Measurements from ENCODE around the gene LRBA.

Gene LRBA

DNA sequence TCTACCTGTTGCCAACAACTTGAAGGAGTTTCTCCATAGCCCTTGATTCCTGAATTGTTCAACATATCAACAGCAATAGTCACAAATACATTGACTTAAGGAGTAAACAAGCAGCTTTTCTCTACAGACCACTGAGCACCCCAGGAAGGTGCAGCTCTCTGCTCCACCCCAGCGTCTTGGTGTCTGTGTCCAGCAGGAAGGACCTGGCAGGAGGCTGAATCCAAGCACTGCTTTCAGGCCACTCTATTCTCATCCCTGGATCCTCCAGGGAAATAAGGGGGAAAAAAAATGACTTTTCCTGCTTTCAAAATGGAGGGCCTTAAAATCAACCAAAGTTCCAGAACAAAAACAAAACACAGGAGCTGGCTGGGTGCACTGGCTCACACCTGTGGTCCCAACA is 593.5 kb downstream of the LRBA start:
- Histone ChIP-seq H3K9me3 (ENCODE audit: control insufficient read depth in 1 of 2, low read length in 2 of 2) (no peaks in the 10 kb centered on the region), H3K9ac (ENCODE audit: low read depth in 1 of 2, low read length in 2 of 2) (no peak overlapping the region), H3K27me3 (ENCODE audit: control insufficient read depth in 1 of 2, insufficient read depth in 2 of 2, low read length in 2 of 2) (no peaks in the 10 kb centered on the region), H3K27ac (ENCODE audit: low read depth, low read length) (no peak overlapping the region), H3K36me3 (ENCODE audit: control insufficient read depth in 1 of 2, insufficient read depth in 2 of 2, low read length in 2 of 2) (peaks cover 3 to 8% of the 10 kb centered on the region in 2 donors), H3K4me3 (ENCODE audit: low read depth in 1 of 2, low read length in 2 of 2) (no peak overlapping the region), H3K4me1 (ENCODE audit: control insufficient read depth in 1 of 2, insufficient read depth in 2 of 2, low read length in 2 of 2) (no peaks in the 10 kb centered on the region)

DNA sequence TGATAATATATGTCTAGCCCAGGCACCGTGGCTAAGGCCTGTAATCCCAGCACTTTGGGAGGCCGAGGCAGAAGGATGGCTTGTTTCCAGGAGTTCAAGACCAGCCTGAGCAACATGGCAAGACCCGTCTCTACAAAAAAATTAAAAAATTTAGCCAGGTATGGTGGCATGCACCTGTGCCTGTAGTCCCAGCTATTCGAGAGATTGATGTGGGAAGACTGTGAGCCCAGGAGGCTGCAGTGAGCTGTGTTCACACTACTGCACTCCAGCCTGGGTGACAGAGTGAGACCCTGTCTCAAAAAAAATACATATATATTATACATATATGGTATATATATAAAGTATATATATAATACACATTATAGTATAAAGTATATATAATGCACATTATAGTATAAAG is 595.1 kb downstream of the LRBA start:
- Histone ChIP-seq H3K36me3 (ENCODE audit: control insufficient read depth in 1 of 2, insufficient read depth in 2 of 2, low read length in 2 of 2) (peaks cover 3 to 8% of the 10 kb centered on the region in 2 donors), H3K4me1 (ENCODE audit: control insufficient read depth in 1 of 2, insufficient read depth in 2 of 2, low read length in 2 of 2) (no peaks in the 10 kb centered on the region), H3K27ac (ENCODE audit: low read depth, low read length) (no peak overlapping the region), H3K9ac (ENCODE audit: low read depth in 1 of 2, low read length in 2 of 2) (no peak overlapping the region), H3K9me3 (ENCODE audit: control insufficient read depth in 1 of 2, low read length in 2 of 2) (no peaks in the 10 kb centered on the region), H3K27me3 (ENCODE audit: control insufficient read depth in 1 of 2, insufficient read depth in 2 of 2, low read length in 2 of 2) (no peaks in the 10 kb centered on the region), H3K4me3 (ENCODE audit: low read depth in 1 of 2, low read length in 2 of 2) (no peak overlapping the region)

DNA sequence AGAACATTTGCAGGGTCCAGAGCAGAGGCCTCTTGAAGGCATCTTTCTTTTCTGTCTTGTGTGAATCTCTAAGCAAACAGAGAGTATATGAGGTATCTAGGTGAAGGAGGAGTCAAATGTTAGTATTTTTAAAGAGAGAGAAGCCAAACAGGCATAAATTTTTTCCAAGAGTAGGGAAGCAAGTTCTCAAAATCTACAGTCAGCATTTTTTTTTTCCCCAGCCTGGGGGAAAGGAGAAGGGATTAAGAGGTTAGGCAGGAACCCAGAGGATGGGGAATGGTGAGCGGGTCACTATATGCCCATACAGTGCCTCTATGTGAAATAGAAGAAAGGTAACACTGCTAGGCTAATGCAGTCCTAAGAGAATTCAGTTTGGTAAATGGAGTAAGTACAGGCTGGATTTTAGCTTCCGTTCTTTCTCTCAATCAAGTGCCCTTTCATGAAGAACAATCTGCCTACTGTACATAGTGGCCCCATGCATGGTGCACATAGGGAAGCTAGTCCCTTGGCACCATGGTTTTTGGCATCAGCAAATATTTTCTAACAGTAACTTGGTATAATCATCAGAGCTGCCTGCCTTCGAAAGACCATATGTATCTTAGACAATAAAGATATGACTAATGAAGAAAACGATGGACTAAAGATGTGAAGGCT is 596.2 kb downstream of the LRBA start:
- no peak overlapping the region for H3K27ac ChIP-seq (ENCODE audit: low read depth, low read length)
- H3K36me3 ChIP-seq (ENCODE audit: control insufficient read depth in 1 of 2, insufficient read depth in 2 of 2, low read length in 2 of 2) = peaks cover 0 to 8% of the 10 kb centered on the region in 2 donors

DNA sequence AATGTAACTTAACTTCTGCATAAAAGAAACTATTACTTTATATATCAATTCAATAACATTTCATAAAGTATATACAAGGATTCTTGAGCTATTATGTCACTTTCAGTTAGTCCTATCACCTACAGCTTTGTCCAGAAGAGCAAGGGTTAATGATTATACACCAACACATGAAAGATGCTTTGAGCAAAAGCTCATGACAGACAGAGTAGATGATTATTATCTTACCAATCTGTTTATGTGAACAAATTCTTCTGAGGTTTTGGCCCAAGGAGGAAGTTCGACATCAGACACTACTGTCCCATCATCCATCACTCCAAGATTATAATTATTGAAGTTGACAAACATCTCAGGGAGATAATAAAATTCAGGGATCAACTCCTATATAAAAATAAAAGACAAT is 599.9 kb downstream of the LRBA start:
- no peaks in the 10 kb centered on the region for H3K27me3 ChIP-seq (ENCODE audit: control insufficient read depth in 1 of 2, insufficient read depth in 2 of 2, low read length in 2 of 2)
- H3K9ac ChIP-seq (ENCODE audit: low read depth in 1 of 2, low read length in 2 of 2) = no peak overlapping the region
- H3K4me1 ChIP-seq (ENCODE audit: control insufficient read depth in 1 of 2, insufficient read depth in 2 of 2, low read length in 2 of 2) = peaks cover 7 to 12% of the 10 kb centered on the region in 2 donors
- H3K36me3 ChIP-seq (ENCODE audit: control insufficient read depth in 1 of 2, insufficient read depth in 2 of 2, low read length in 2 of 2) = no peaks in the 10 kb centered on the region
- no peaks in the 10 kb centered on the region for H3K9me3 ChIP-seq (ENCODE audit: control insufficient read depth in 1 of 2, low read length in 2 of 2)
- H3K4me3 ChIP-seq (ENCODE audit: low read depth in 1 of 2, low read length in 2 of 2) = no peak overlapping the region
- H3K27ac ChIP-seq (ENCODE audit: low read depth, low read length) = no peak overlapping the region

More for the DNA sequence above, 596.2 kb downstream of the LRBA start:
- no peaks in the 10 kb centered on the region for H3K27me3 ChIP-seq (ENCODE audit: control insufficient read depth in 1 of 2, insufficient read depth in 2 of 2, low read length in 2 of 2)
- no peak overlapping the region for H3K4me3 ChIP-seq (ENCODE audit: low read depth in 1 of 2, low read length in 2 of 2)
- no peak overlapping the region for H3K9ac ChIP-seq (ENCODE audit: low read depth in 1 of 2, low read length in 2 of 2)
- H3K9me3 ChIP-seq (ENCODE audit: control insufficient read depth in 1 of 2, low read length in 2 of 2) = no peaks in the 10 kb centered on the region
- no peaks in the 10 kb centered on the region for H3K4me1 ChIP-seq (ENCODE audit: control insufficient read depth in 1 of 2, insufficient read depth in 2 of 2, low read length in 2 of 2)

DNA sequence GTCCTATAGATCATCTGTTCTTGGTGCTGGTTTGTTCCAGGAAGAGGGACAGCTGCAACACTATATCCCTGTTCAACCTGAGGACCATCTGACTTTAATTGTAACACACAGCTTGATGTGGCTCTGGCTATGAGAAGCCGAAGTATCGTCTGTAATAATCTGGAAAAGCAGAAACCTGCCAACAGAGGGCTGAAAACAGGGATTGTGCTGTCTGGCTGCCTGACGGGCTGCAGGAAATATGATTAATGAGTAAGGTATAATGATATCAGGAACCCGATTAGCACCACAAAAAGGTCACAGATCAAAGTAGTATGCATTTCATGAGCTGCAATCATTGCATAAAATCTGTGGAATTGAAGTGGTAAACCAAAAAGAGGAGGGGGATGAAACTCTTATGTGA is 603.6 kb downstream of the LRBA start:
- H3K9ac ChIP-seq (ENCODE audit: low read depth in 1 of 2, low read length in 2 of 2) = no peak overlapping the region
- H3K4me1 ChIP-seq (ENCODE audit: control insufficient read depth in 1 of 2, insufficient read depth in 2 of 2, low read length in 2 of 2) = peaks cover 7 to 12% of the 10 kb centered on the region in 2 donors
- H3K36me3 ChIP-seq (ENCODE audit: control insufficient read depth in 1 of 2, insufficient read depth in 2 of 2, low read length in 2 of 2) = no peaks in the 10 kb centered on the region
- no peaks in the 10 kb centered on the region for H3K27me3 ChIP-seq (ENCODE audit: control insufficient read depth in 1 of 2, insufficient read depth in 2 of 2, low read length in 2 of 2)
- no peaks in the 10 kb centered on the region for H3K9me3 ChIP-seq (ENCODE audit: control insufficient read depth in 1 of 2, low read length in 2 of 2)
- no peak overlapping the region for H3K27ac ChIP-seq (ENCODE audit: low read depth, low read length)
- no peak overlapping the region for H3K4me3 ChIP-seq (ENCODE audit: low read depth in 1 of 2, low read length in 2 of 2)

DNA sequence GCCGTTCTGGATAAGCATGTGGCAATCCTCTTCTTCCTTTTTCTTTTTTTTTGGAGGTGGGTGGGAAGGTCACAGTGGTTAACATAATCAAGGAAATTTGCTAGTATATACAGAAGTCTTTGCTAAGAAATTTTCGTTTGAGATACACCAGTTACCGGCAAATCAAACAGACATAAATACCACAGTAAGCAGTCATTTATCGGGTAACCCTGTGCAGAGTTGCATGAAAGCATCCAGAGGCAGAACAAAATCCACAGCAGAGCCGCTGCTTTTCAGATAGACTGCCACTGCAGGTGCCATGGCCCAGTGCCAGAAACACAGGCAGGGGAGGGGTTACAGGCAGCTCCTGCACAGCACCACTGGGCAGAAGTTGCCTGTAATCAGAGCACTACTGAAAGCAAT is 612.2 kb downstream of the LRBA start:
- Histone ChIP-seq H3K4me1 (ENCODE audit: control insufficient read depth in 1 of 2, insufficient read depth in 2 of 2, low read length in 2 of 2) (peaks cover 6% of the 10 kb centered on the region in 2 donors), H3K36me3 (ENCODE audit: control insufficient read depth in 1 of 2, insufficient read depth in 2 of 2, low read length in 2 of 2) (no peaks in the 10 kb centered on the region), H3K9me3 (ENCODE audit: control insufficient read depth in 1 of 2, low read length in 2 of 2) (no peaks in the 10 kb centered on the region), H3K27me3 (ENCODE audit: control insufficient read depth in 1 of 2, insufficient read depth in 2 of 2, low read length in 2 of 2) (no peaks in the 10 kb centered on the region), H3K9ac (ENCODE audit: low read depth in 1 of 2, low read length in 2 of 2) (no peak overlapping the region), H3K27ac (ENCODE audit: low read depth, low read length) (no peak overlapping the region), H3K4me3 (ENCODE audit: low read depth in 1 of 2, low read length in 2 of 2) (no peak overlapping the region)

DNA sequence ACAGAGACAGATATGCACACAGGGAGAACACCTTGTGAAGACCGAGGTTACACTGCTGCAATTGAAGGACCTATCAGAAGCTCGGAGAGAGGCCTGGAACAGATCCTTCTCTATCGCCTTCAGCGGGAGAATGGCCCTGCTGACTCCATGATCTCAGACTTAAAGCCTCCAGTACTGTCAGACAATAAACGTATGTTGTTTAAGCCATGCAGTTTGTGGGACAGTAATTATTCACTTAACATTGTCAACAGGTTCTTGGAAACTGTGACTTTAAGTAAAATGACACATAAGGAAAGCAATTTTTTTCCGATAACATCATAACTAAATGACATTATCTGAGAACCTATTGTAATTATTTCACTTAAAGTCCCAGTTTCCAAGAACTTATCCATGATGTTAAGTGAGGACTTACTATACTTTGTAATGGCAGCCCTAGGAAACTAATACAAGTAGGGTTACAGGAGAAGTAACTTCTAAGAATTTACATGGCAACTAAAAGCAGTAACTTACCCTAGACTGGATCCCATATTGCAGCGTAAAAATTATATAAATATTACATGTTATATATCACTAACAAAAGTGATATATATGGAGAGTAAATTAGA is 613.9 kb downstream of the LRBA start:
- H3K4me3 ChIP-seq (ENCODE audit: low read depth in 1 of 2, low read length in 2 of 2) = no peak overlapping the region
- peaks cover 6% of the 10 kb centered on the region in 2 donors for H3K4me1 ChIP-seq (ENCODE audit: control insufficient read depth in 1 of 2, insufficient read depth in 2 of 2, low read length in 2 of 2)
- H3K27ac ChIP-seq (ENCODE audit: low read depth, low read length) = no peak overlapping the region
- H3K9me3 ChIP-seq (ENCODE audit: control insufficient read depth in 1 of 2, low read length in 2 of 2) = no peaks in the 10 kb centered on the region
- H3K27me3 ChIP-seq (ENCODE audit: control insufficient read depth in 1 of 2, insufficient read depth in 2 of 2, low read length in 2 of 2) = no peaks in the 10 kb centered on the region
- H3K9ac ChIP-seq (ENCODE audit: low read depth in 1 of 2, low read length in 2 of 2) = no peak overlapping the region
- H3K36me3 ChIP-seq (ENCODE audit: control insufficient read depth in 1 of 2, insufficient read depth in 2 of 2, low read length in 2 of 2) = no peaks in the 10 kb centered on the region

DNA sequence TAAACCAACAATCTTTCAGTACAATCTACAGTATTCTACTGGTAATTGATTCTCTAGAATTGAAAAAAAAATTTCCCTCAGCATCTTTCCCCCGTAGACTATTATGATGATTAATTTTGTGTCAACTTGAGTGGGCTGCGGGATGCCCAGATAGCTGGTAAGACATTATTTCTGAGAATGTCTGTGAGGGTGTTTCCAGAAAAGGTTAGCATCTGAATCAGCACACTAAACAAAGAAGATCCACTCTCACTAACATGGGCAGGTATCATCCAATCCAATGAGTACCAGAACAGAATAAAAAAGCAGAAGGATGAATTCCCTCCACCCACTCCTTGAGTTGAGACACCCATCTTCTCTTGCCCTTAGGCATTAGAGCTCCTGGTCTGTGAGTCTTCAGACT is 619.2 kb downstream of the LRBA start:
- no peak overlapping the region for H3K9ac ChIP-seq (ENCODE audit: low read depth in 1 of 2, low read length in 2 of 2)
- peaks cover 0 to 4% of the 10 kb centered on the region in 2 donors for H3K9me3 ChIP-seq (ENCODE audit: control insufficient read depth in 1 of 2, low read length in 2 of 2)
- H3K36me3 ChIP-seq (ENCODE audit: control insufficient read depth in 1 of 2, insufficient read depth in 2 of 2, low read length in 2 of 2) = no peaks in the 10 kb centered on the region
- H3K27me3 ChIP-seq (ENCODE audit: control insufficient read depth in 1 of 2, insufficient read depth in 2 of 2, low read length in 2 of 2) = no peaks in the 10 kb centered on the region
- H3K27ac ChIP-seq (ENCODE audit: low read depth, low read length) = no peak overlapping the region
- no peak overlapping the region for H3K4me3 ChIP-seq (ENCODE audit: low read depth in 1 of 2, low read length in 2 of 2)
- H3K4me1 ChIP-seq (ENCODE audit: control insufficient read depth in 1 of 2, insufficient read depth in 2 of 2, low read length in 2 of 2) = no peaks in the 10 kb centered on the region

DNA sequence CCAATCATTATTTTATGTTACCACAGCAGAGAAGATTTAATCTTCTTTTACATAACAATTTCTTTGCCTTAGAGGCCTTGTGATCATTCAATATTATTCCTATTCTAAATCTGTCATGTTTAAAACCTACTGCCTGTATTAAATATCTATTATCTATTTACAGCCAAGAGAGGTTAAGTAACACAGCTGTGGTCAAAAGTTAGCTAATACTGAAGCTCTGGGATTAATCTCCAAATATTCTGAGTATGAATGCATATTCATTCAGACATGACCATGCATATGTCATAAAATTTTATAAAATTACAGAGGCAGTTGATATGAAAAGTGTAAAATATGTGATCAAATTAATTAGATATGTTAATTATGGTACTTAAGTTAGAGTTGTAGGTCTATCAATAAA is 621.0 kb downstream of the LRBA start:
- no peak overlapping the region for H3K27ac ChIP-seq (ENCODE audit: low read depth, low read length)
- no peaks in the 10 kb centered on the region for H3K36me3 ChIP-seq (ENCODE audit: control insufficient read depth in 1 of 2, insufficient read depth in 2 of 2, low read length in 2 of 2)
- H3K4me3 ChIP-seq (ENCODE audit: low read depth in 1 of 2, low read length in 2 of 2) = no peak overlapping the region
- no peaks in the 10 kb centered on the region for H3K4me1 ChIP-seq (ENCODE audit: control insufficient read depth in 1 of 2, insufficient read depth in 2 of 2, low read length in 2 of 2)
- H3K9me3 ChIP-seq (ENCODE audit: control insufficient read depth in 1 of 2, low read length in 2 of 2) = peaks cover 0 to 4% of the 10 kb centered on the region in 2 donors
- H3K27me3 ChIP-seq (ENCODE audit: control insufficient read depth in 1 of 2, insufficient read depth in 2 of 2, low read length in 2 of 2) = no peaks in the 10 kb centered on the region
- H3K9ac ChIP-seq (ENCODE audit: low read depth in 1 of 2, low read length in 2 of 2) = no peak overlapping the region

DNA sequence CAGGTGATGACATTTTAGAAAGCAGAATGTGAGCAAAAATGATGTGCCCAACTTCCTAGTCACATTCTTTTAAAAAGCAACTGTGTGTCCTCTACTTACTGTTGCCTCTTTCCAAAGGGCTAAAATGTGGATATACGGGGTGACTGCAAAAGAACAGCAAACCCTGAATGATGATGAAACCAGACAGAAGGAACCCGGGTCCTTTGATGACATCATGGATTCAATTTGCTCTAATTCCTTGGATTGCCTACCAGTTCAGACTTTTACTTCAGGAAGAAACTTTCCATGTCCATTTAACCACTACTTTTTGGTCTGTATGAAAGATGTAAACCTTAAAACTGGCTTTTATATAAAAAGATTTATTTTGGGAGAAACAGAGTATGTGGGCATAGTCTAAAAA is 624.0 kb downstream of the LRBA start:
- no peak overlapping the region for H3K9ac ChIP-seq (ENCODE audit: low read depth in 1 of 2, low read length in 2 of 2)
- H3K4me3 ChIP-seq (ENCODE audit: low read depth in 1 of 2, low read length in 2 of 2) = no peak overlapping the region
- no peaks in the 10 kb centered on the region for H3K4me1 ChIP-seq (ENCODE audit: control insufficient read depth in 1 of 2, insufficient read depth in 2 of 2, low read length in 2 of 2)
- H3K36me3 ChIP-seq (ENCODE audit: control insufficient read depth in 1 of 2, insufficient read depth in 2 of 2, low read length in 2 of 2) = no peaks in the 10 kb centered on the region
- H3K27ac ChIP-seq (ENCODE audit: low read depth, low read length) = no peak overlapping the region
- no peaks in the 10 kb centered on the region for H3K27me3 ChIP-seq (ENCODE audit: control insufficient read depth in 1 of 2, insufficient read depth in 2 of 2, low read length in 2 of 2)
- H3K9me3 ChIP-seq (ENCODE audit: control insufficient read depth in 1 of 2, low read length in 2 of 2) = peaks cover 0 to 4% of the 10 kb centered on the region in 2 donors

All from duodenal mucosa (tissue), 2 donors.